Measurements from ENCODE around the gene DCTN4.

DNA sequence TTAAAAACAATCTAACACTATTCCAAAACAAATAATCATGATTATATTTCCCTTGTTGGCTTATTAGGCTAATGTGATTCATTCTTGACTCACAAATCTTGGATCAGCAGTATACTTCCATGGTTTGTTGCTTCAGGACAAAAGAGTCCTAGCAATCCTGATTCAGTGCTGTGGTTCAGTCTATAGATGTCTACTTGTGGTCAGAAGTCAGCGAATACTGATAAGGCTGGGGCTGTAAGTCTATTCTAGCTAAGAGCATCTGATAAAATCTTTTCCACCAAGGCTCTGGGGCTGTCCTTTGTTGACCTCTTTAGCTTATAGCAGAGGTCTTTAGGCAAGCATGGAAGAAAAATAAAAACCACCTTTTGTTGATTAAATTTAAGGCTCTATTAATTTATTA, 15.3 kb upstream of the DCTN4 start:
- TF ChIP-seq, protein P1, sequence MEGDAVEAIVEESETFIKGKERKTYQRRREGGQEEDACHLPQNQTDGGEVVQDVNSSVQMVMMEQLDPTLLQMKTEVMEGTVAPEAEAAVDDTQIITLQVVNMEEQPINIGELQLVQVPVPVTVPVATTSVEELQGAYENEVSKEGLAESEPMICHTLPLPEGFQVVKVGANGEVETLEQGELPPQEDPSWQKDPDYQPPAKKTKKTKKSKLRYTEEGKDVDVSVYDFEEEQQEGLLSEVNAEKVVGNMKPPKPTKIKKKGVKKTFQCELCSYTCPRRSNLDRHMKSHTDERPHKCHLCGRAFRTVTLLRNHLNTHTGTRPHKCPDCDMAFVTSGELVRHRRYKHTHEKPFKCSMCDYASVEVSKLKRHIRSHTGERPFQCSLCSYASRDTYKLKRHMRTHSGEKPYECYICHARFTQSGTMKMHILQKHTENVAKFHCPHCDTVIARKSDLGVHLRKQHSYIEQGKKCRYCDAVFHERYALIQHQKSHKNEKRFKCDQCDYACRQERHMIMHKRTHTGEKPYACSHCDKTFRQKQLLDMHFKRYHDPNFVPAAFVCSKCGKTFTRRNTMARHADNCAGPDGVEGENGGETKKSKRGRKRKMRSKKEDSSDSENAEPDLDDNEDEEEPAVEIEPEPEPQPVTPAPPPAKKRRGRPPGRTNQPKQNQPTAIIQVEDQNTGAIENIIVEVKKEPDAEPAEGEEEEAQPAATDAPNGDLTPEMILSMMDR (conservative IDR thresholded peaks at IDR 0.05; ENCODE audit: low read depth, low read length) = no peak
- TF ChIP-seq EZH2 (IDR thresholded peaks at IDR 0.05; ENCODE audit: borderline replicate concordance, low read depth, low read length, poor library complexity, severe bottlenecking) = no peak

All from A673 (cell line).